Measurements from ENCODE around the gene TEX35.
"Not testable (repeated sequence)": the region's sequence is repeated elsewhere in the genome, so short reads cannot be mapped to it uniquely, and the experiment has no call there.

Gene TEX35

GRCh38 chr1:178543290-178543607 is 30.3 kb downstream of the TEX35 start:
- DNase-seq, result no peak

GRCh38 chr1:178544531-178544930 is 31.6 kb downstream of the TEX35 start:
- no peak for DNase-seq

DNA sequence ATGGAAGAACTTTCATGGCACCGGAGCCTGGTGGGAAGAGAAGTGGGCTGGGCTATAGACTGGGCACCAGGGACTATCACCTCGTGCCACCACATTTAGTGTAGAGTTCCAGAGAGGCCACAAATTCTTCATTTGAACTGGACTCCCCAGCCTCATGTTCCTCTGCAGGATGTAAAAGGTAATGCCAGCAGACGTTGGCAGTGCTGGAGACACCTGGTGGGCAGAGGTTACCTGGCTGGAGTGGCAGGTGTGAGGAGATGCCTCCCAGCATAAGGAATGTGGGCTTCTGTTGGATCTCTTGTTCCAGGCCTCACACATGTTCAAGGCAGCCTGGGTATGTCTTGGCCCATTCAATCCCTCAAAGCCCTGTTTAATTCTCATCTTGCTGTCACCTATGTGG is 35.2 kb downstream of the TEX35 start:
- DNase-seq, result no peak

DNA sequence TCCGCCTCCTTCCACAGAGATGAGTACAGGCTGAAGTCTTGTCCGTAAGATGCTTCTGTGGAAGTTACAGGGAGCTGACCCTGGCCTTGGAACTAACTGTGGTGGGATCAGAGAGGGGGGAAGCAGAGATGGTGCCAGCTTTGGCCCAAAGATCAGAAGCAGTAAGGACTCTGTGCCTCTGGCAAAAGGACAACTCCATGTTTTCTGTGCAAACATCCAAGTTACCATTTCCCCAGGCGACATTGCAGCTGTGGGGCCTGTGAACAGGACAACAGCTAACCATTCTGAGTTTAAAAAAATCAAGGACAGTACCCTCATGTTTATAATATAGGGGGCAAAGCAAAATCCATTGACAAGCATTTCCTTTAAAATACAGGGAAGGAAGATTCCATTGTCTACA is 38.4 kb downstream of the TEX35 start:
- DNase-seq, result no peak

DNA sequence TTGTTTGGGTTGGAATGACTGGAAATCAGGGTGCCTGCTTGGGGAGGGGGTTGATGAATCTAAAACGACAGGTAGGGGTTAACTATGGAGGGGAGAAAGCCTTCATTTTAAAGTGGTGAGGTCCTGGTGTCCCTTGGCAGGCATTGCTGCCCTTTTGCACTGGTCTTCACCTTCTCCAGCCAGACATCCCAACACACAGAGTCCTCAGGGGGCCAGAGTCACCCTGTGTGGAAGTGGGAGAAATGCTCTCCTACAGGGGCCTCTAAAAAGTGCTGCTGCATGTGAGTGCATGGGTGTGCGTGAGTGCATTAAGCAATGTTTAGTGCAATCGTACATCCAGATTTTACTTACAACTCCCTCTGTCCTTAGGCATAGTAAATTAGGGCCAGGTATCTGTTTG is 39.0 kb downstream of the TEX35 start:
- no peak for DNase-seq

- DNase-seq, result no peak
Observed at GRCh38 chr1:178552856-178553255, 39.9 kb downstream of the TEX35 start.

DNA sequence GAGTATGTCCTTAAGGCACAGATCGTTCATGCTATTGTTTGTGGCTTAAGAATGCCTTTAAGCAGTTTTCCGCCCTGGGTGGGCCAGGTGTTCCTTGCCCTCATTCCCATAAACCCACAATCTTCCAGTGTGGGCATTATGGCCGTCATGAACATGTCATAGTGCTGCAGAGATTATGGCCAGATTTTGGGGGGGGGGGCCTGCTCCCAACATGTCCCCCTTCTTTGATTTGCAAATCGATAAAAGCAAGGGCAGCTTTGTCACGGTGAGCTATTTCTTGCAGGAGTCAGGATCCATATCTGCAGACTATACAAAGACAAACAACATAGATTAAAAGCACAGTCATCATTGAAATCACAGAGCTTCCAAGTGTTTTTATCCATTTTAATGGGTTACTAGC is 41.4 kb downstream of the TEX35 start:
- DNase-seq, result not testable (repeated sequence)

DNA sequence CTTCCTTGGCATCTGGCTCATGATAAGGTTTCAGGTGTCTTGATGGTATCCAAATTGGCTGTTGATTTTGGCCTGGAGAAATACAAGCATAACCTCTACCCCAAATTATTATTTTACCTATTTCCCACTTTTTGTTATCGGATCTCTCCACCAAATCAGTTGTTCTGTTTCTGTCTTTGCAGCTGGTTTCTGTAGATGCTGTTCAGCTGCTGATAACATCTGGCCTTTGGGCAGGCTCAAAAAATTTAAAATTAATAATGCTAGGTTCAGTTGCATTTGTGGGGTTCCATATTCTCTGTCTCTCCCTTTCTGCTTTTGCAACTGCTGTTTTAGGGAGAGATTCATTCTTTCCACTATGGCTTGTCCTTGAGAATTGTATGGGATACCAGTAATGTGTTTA is 42.7 kb downstream of the TEX35 start:
- not testable (repeated sequence) for DNase-seq

DNA sequence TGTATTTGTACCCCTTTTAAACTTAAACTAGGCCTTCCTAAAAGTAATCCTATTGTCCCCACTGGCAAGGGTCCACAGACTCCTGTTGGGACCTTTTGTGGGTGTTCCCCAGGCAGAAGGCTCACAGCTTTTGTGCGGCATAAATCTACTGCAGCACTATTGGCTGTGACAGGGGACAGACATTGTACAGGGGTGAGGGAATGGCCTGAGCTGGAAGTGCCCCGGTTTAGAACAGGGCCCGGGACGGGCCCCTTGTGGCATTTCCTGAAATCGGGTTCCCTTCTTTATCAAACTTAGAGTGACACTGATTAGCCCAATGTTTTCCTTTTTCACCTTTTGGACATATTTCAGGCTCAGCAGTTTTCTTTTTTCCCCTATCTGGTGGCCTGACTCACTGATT is 45.9 kb downstream of the TEX35 start:
- not testable (repeated sequence) for DNase-seq

DNA sequence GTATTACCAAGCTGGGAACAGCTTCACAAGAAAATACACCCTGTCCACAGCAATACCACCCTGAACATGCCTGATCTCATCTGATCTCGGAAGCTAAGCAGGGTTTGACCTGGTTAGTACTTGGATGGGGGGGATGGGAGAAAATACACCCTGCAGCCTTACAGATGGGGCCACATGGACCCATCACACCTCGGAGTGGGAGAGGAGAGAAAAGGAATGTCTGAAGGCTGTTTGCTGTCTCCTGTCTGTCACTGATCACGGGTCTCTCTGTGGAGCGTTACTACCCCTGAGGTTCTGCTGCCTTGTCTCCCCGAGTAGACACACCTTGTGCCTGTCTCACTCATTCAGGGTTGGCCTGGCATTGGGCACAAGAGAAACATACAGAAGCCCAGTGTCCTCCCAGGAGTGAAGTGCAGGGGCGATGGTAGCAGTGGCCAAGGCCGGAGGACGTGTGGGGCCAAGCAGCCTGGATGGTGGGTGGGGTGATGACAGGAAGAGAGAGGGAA is 48.0 kb downstream of the TEX35 start:
- no peak for DNase-seq

DNA sequence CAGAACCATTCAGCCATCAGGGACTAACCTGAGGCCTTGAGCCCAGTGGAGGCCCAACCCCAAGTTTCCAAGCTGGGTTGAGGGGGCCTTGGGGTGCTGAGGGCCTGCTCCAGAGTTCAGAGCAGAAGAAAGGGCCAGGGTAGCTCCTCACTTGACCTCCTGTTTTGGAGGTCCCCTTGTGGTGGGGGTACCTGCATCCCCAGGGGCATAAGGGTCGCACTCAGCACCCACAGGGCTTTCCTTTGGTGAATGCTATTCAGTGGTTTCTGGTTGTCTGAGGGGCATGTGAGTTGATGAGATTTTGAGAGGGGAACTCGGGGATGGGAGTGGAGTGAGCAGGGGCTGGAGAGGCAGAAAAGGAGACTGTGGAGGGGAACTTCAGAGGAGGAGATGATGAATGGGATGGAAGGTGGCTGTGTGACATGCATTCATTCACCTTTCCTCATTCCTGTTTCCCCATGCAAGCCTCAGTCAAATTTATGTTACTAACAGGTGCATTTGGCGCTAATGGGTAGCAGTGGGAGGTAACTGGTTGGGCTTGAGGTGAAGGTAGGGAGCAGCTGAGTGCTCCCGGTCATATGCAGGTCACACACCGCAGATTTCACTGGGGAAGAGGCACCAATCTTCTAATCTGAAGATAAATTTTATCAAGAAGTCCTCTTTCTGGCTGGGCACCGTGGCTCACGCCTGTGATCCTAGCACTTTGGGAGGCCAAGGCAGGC is 50.4 kb downstream of the TEX35 start:
- no peak for DNase-seq

- no peak for DNase-seq
Observed at GRCh38 chr1:178564086-178564782, 51.3 kb downstream of the TEX35 start.

DNA sequence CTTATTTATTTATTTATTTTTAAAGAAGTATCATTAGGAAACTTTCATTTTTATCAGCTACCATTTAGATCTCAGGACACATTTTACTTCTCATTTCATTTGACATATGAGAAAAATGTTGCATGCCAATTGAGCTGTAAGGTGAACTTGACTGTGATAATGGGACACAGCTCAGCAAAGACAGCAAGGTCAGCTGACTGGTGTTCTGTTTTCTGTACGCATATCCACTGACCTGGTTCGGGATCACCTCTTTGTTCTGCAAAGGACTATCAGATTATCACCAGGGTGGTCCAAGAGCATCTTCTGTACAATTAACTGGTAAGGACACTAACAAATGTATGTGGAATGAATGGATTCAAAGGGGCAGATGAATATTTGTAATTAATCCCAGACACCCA is 51.9 kb downstream of the TEX35 start:
- DNase-seq, result no peak

GRCh38 chr1:178565586-178565985 is 52.7 kb downstream of the TEX35 start:
- DNase-seq, result no peak

GRCh38 chr1:178566187-178566586 is 53.3 kb downstream of the TEX35 start:
- DNase-seq, result no peak

DNA sequence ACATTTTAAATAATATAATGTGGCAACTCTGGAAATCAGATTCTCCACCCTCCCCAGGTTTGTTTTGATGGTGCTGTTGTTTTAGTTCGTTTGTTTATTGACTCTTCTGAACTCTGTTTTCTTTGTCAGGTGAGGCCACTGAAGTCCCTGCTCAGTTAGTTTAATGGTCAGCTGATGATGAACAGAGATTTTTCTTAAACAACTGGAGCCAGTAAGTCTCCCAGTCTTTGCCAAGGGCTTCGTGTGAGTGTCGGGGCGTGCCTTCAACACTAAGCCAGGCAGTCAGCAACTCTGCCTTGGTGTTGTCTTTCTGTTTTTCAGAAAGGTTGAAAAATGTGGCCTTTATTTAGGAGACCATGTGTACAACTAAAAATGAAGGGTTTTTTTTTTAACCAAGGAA is 58.9 kb downstream of the TEX35 start:
- no peak for DNase-seq

Measured in activated effector memory CD4-positive, alpha-beta T cell treated with anti-CD3 and anti-CD28 coated beads, Interleukin-2, amount 50 U/mL, for 16 hours (primary cell).